Adrenal gland (tissue), 12 donors: Measurements from ENCODE around the gene GRIA1. TPM values are rescaled to one million over a fixed set of nuclear protein-coding genes. Genes with fewer than 3 reads are reported as not detected.

Experiments
- DNase-seq, 7 donors: peaks; one replicate each; pipeline ENCODE4 v3.0.0-alpha.2; 2019 to 2020
- H3K27ac ChIP-seq, 5 donors: fragments of 200-600 bp; sonication (generic) in 4 of 5; 1 replicate in 3 of 5; 2 replicates in 2 of 5; pipeline versions ENCODE4 v1.5.1 to v1.8.0; 2016 to 2020; ENCODE audit warnings: mild to moderate bottlenecking in 1 of 5
- H3K27me3 ChIP-seq: fragments of 200-600 bp; 2 replicates; pipeline ENCODE4 v1.8.0; 2021
- H3K36me3 ChIP-seq, 2 donors: fragments of 200-600 bp; replicated peaks in 1 of 2; 1 replicate in 1 of 2; 2 replicates in 1 of 2; pipeline versions ENCODE4 v1.5.1 to v1.8.0; 2018 to 2022
- H3K4me1 ChIP-seq, 2 donors: fragments of 200-600 bp; replicated peaks in 1 of 2; 1 replicate in 1 of 2; 2 replicates in 1 of 2; pipeline versions ENCODE4 v1.5.1 to v1.8.0; 2018 to 2021
- H3K4me3 ChIP-seq, 4 donors: fragments of 200-600 bp; sonication (generic) in 3 of 4; one replicate each; pipeline ENCODE4 v1.5.1; 2016 to 2018
- H3K9me3 ChIP-seq, 3 donors: fragments of 200-600 bp; sonication (generic) in 1 of 3; replicated peaks in 1 of 3; 1 replicate in 2 of 3; 2 replicates in 1 of 3; pipeline versions ENCODE4 v1.5.1 to v1.8.0; 2016 to 2021
- CTCF ChIP-seq, 6 experiments: fragments of 450-650 bp in 4 of 6; fragments of 200-600 bp in 2 of 6; sonication (generic) in 1 of 6; IDR thresholded peaks; 1 replicate in 5 of 6; 2 replicates in 1 of 6; pipeline versions ENCODE4 v1.5.1 to v1.8.0; 2016 to 2021; ENCODE audit warnings: antibody characterized with exemption in 6 of 6, mild to moderate bottlenecking in 2 of 6, moderate library complexity in 1 of 6
- POLR2A ChIP-seq, 2 donors: fragments of 450-650 bp; IDR thresholded peaks; one replicate each; pipeline ENCODE4 v1.6.1; 2017; ENCODE audit warnings: antibody characterized with exemption in 2 of 2, mild to moderate bottlenecking in 2 of 2, moderate library complexity in 1 of 2
- WGBS, 4 donors: extraction: QIAGEN DNeasy Blood & Tissue Kit in 2 of 4; methylation state at CpG; one replicate each; pipeline versions ENCODE4 v1.1.5 to v1.1.7; 2013 to 2017; 5-methylcytosine and 5-hydroxymethylcytosine counted together
- intact Hi-C, 2 donors: fragments of 100-400 bp; cut with DNase I; formaldehyde crosslinking; loops; one replicate each; pipeline versions ENCODE4 v1.14.1 to v1.15.0; 2022 to 2023
- polyA plus RNA-seq, 3 donors: library from polyadenylated mRNA; stranded (reverse); fragments of 200-250 nt in 2 of 3; fragments of 350-450 nt in 1 of 3; fragmentation: Illumina TruSeq in 1 of 3; extraction: RNeasy Lipid Tissue Mini Kit (QIAGEN cat#74804) in 1 of 3; gene quantifications; one replicate each; pipeline ENCODE4 v1.2.3, GENCODE V29; 2013 to 2014
- total RNA-seq, 9 donors: library from RNA; depleted of rRNA in 4 of 9; stranded (reverse); fragments of >200 nt in 4 of 9; fragments of 120-200 nt in 1 of 9; fragmentation: NEBNext Ultra II Directional in 1 of 9; extraction: Animal tissue kit (Norgen Biotek cat#: 25700) in 1 of 9; gene quantifications; one replicate each; pipeline versions ENCODE4 v1.1.0 to v1.2.4, GENCODE V29; 2013 to 2023
- donor health status: healthy with polysubstance abuse.
- donor health status: Bipolar disorder and iron deficiency.
- donor health status: DM: yes; HTN: yes; CAD: no.
- donor health status: DM: no; HTN: no; CAD: no.
- donor health status: DM: no; HTN: no; CAD: no.
- donor health status: DM: yes; HTN: yes; CAD: no.

Gene GRIA1
- total and polyA plus RNA-seq, 12 donors = 0.12 to 2.3 (median 0.86) TPM

- Histone ChIP-seq H3K4me1 (no peaks in the 10 kb centered on the region), H3K36me3 (no peaks in the 10 kb centered on the region), H3K4me3 (no peak overlapping the region), H3K9me3 (no peaks in the 10 kb centered on the region), H3K27me3 (no peaks in the 10 kb centered on the region), H3K27ac (no peak overlapping the region)
- DNase-seq = no peak
- no peak for TF ChIP-seq CTCF (IDR thresholded peaks at IDR 0.05)
- no peak for TF ChIP-seq POLR2A (IDR thresholded peaks at IDR 0.05)
- 53 to 68% (median 57%) methylated on average over 5 of the region's 5 CpGs for WGBS, 4 donors
- intact Hi-C loops = no loop called here
Observed at GRCh38 chr5:153745778-153746395, 255.4 kb downstream of the GRIA1 start.

GRCh38 chr5:153746440-153746839, 256.0 kb downstream of the GRIA1 start:
- no peaks in the 10 kb centered on the region for H3K4me1 ChIP-seq
- intact Hi-C loops = no loop called here
- no peaks in the 10 kb centered on the region for H3K9me3 ChIP-seq
- TF ChIP-seq CTCF (IDR thresholded peaks at IDR 0.05) = no peak
- TF ChIP-seq POLR2A (IDR thresholded peaks at IDR 0.05) = no peak
- no peaks in the 10 kb centered on the region for H3K27me3 ChIP-seq
- no peak overlapping the region for H3K4me3 ChIP-seq
- WGBS, 4 donors = 61 to 73% (median 69%) methylated on average over 3 of the region's 3 CpGs
- no peak for DNase-seq
- H3K36me3 ChIP-seq = no peaks in the 10 kb centered on the region
- H3K27ac ChIP-seq = no peak overlapping the region

- Histone ChIP-seq H3K36me3 (no peaks in the 10 kb centered on the region), H3K4me3 (no peak overlapping the region), H3K27me3 (no peaks in the 10 kb centered on the region), H3K27ac (no peak overlapping the region), H3K4me1 (no peaks in the 10 kb centered on the region), H3K9me3 (no peaks in the 10 kb centered on the region)
- intact Hi-C loops = no loop called here
- 83 to 95% (median 92%) methylated on average over 2 of the region's 2 CpGs for whole genome bisulfite sequencing, 4 donors
- no peak for DNase-seq
- no peak for TF ChIP-seq CTCF (IDR thresholded peaks at IDR 0.05)
- no peak for TF ChIP-seq POLR2A (IDR thresholded peaks at IDR 0.05)
Observed at GRCh38 chr5:153748823-153749222, 258.4 kb downstream of the GRIA1 start.

- intact Hi-C loops = no loop called here
- Histone ChIP-seq H3K27ac (no peak overlapping the region), H3K9me3 (no peaks in the 10 kb centered on the region), H3K36me3 (no peaks in the 10 kb centered on the region), H3K27me3 (no peaks in the 10 kb centered on the region), H3K4me3 (no peak overlapping the region), H3K4me1 (no peaks in the 10 kb centered on the region)
- no peak for DNase-seq
- 35 to 47% (median 41%) methylated on average over 4 of the region's 4 CpGs for WGBS, 4 donors
- TF ChIP-seq CTCF (IDR thresholded peaks at IDR 0.05) (no peak), POLR2A (IDR thresholded peaks at IDR 0.05) (no peak)
Observed at GRCh38 chr5:153749960-153750359, 259.5 kb downstream of the GRIA1 start.
